Activated CD8-positive, alpha-beta memory T cell treated with anti-CD3 and anti-CD28 coated beads, Interleukin-2, amount 10 ng/mL, durations not matched to agents 7 days and 5 days (primary cell): ENCODE results near the gene SERPING1. TPM values are rescaled to one million over a fixed set of nuclear protein-coding genes. Genes with fewer than 3 reads are reported as not detected.
"Not testable (repeated sequence)": the region's sequence is repeated elsewhere in the genome, so short reads cannot be mapped to it uniquely, and the experiment has no call there.

Experiments used
- ATAC-seq: fragments of 150-1000 bp; cut with Tn5 transposase; one replicate; pipeline ENCODE4 v1.10.0; 2021; ENCODE audit warnings: moderate library complexity
- CTCF ChIA-PET: fragments of 350-600 bp; sonication (Branson Sonifier 250); formaldehyde crosslinking; loops from one replicate; lab custom pipeline; 2021; ENCODE audit warnings: antibody characterized with exemption; lab: Charles Lee
- DNase-seq: peaks from one replicate; pipeline ENCODE4 v3.0.0-alpha.2; 2020
- H3K27ac Mint-ChIP-seq: one replicate; pipeline ENCODE4 v1.8.0; 2021; ENCODE audit warnings: mild to moderate bottlenecking, mixed read lengths
- H3K27me3 Mint-ChIP-seq: one replicate; pipeline ENCODE4 v1.8.0; 2021; ENCODE audit warnings: mixed read lengths
- H3K36me3 Mint-ChIP-seq: one replicate; pipeline ENCODE4 v1.8.0; 2021; ENCODE audit warnings: mild to moderate bottlenecking, mixed read lengths
- H3K4me1 Mint-ChIP-seq: one replicate; pipeline ENCODE4 v1.8.0; 2021; ENCODE audit warnings: mixed read lengths
- H3K4me3 Mint-ChIP-seq: one replicate; pipeline ENCODE4 v1.8.0; 2021; ENCODE audit warnings: mild to moderate bottlenecking, moderate library complexity, mixed read lengths
- H3K9me3 Mint-ChIP-seq: one replicate; pipeline ENCODE4 v1.8.0; 2022; ENCODE audit warnings: low read depth, mixed read lengths
- microRNA-seq: library from miRNA; unstranded; fragments of <30 nt; microRNA quantifications from one replicate; pipeline ENCODE4 v1.2.0, GENCODE V29; 2022
- total RNA-seq, 2 experiments: library from RNA; stranded (reverse); gene quantifications; one replicate each; pipeline ENCODE4 v1.2.3, GENCODE V29; 2021

The SERPING1 gene
- total RNA-seq, 2 experiments from 2014 or later: not detected

- H3K4me1 Mint-ChIP-seq: peaks cover 53% of the 10 kb centered on the region
- H3K36me3 Mint-ChIP-seq, ATAC-seq, H3K9me3 Mint-ChIP-seq: not testable (repeated sequence)
- H3K27ac Mint-ChIP-seq: peak overlapping the region; percentile 78
- CTCF ChIA-PET: interaction anchor here (1.6 to 2.6 kb wide), 3 partner anchors 8 to 159 kb away, joined by 5 to 19 read pairs (median 7); partner anchors contain the start of gene UBE2L6
- peak; percentile 66 for DNase-seq
- H3K27me3 Mint-ChIP-seq: peaks cover 22% of the 10 kb centered on the region
- peak overlapping the region; percentile 45 for H3K4me3 Mint-ChIP-seq
Observed at GRCh38 chr11:57652230-57652629, 54.7 kb downstream of the SERPING1 start.

GRCh38 chr11:57652662-57653061, 55.2 kb downstream of the SERPING1 start:
- Mint-ChIP-seq H3K9me3 (no peaks in the 10 kb centered on the region), H3K36me3 (peaks cover under 1% of the 10 kb centered on the region), H3K4me1 (peaks cover 56% of the 10 kb centered on the region), H3K27ac (peak overlapping the region; percentile 78), H3K4me3 (peak overlapping the region; percentile 45), H3K27me3 (peaks cover 18% of the 10 kb centered on the region)
- DNase-seq (no peak), ATAC-seq (no peak)
- CTCF ChIA-PET: interaction anchor here (1.6 to 2.6 kb wide), 3 partner anchors 8 to 159 kb away, joined by 5 to 19 read pairs (median 7); partner anchors contain the start of gene UBE2L6

DNA sequence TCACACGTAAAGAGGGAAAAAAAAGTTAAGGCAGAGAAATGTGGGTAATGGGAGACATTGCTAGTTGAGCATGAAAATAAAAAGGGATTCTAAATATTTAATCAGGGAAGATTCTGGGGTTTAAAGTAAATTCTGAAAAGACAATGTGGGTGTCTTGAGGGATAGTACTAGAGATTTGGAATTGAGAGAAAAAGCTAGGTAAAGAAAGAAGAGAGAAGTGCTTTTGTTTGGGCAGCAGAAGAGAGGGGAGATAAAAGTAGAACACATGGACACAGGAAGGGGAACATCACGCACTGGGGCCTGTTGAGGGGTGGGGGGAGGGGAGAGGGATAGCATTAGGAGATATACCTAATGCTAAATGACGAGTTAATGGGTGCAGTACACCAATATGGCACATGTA, 55.7 kb downstream of the SERPING1 start:
- H3K4me1 Mint-ChIP-seq: peaks cover 55% of the 10 kb centered on the region
- peak overlapping the region; percentile 45 for H3K4me3 Mint-ChIP-seq
- H3K27ac Mint-ChIP-seq: peak overlapping the region; percentile 78
- peaks cover 1% of the 10 kb centered on the region for H3K36me3 Mint-ChIP-seq
- CTCF ChIA-PET: interaction anchor here (1.3 to 2.6 kb wide), 4 partner anchors 9 to 159 kb away, joined by 5 to 19 read pairs (median 6); partner anchors contain the start of gene UBE2L6
- no peak for ATAC-seq
- DNase-seq: no peak
- H3K9me3 Mint-ChIP-seq: no peaks in the 10 kb centered on the region
- peaks cover 13% of the 10 kb centered on the region for H3K27me3 Mint-ChIP-seq

DNA sequence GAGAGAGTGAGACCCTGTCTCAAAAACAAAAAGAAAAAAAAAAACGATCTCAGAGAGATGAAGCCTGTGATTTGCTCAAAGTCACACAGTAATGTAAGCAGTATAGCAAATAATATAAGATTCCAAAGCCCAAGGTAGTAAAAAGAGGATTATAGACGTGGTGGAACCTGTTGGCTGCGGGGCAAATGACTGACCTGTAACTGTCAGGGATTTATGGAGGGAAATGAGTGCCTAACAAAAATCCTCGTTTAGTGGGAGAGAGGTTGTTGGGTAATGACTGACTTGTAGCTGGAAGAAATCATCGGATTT, 59.4 kb downstream of the SERPING1 start:
- CTCF ChIA-PET: interaction anchor here (0.8 to 3.4 kb wide), 7 partner anchors 10 to 144 kb away, joined by 3 to 17 read pairs (median 5); partner anchors contain the start of gene UBE2L6
- peak overlapping the region; percentile 82 for H3K27ac Mint-ChIP-seq
- DNase-seq: no peak
- H3K9me3 Mint-ChIP-seq: no peaks in the 10 kb centered on the region
- H3K4me1 Mint-ChIP-seq: peaks cover 47% of the 10 kb centered on the region
- peaks cover 20% of the 10 kb centered on the region for H3K36me3 Mint-ChIP-seq
- peak overlapping the region; percentile 94 for H3K4me3 Mint-ChIP-seq
- ATAC-seq: no peak
- H3K27me3 Mint-ChIP-seq: no peaks in the 10 kb centered on the region

- Mint-ChIP-seq H3K4me1 (peaks cover 44% of the 10 kb centered on the region), H3K4me3 (peak within 1 kb of the TSS; percentile 94), H3K36me3 (peaks cover 20% of the 10 kb centered on the region), H3K9me3 (no peaks in the 10 kb centered on the region), H3K27me3 (no peaks in the 10 kb centered on the region), H3K27ac (peak within 1 kb of the TSS; percentile 93)
- CTCF ChIA-PET: interaction anchor here (0.7 to 3.4 kb wide), 8 partner anchors 10 to 198 kb away, joined by 3 to 17 read pairs (median 4); no protein-coding TSS in a partner anchor
- DNase-seq: peak; percentile 99
- peak; percentile 98 for ATAC-seq
Observed at GRCh38 chr11:57657194-57658022, 59.9 kb downstream of the SERPING1 start, which contains the start of gene CLP1. Gene CLP1 (plus strand): TSS chr11:57657762. CDS start chr11:57659477, 1,715 bp downstream.

DNA sequence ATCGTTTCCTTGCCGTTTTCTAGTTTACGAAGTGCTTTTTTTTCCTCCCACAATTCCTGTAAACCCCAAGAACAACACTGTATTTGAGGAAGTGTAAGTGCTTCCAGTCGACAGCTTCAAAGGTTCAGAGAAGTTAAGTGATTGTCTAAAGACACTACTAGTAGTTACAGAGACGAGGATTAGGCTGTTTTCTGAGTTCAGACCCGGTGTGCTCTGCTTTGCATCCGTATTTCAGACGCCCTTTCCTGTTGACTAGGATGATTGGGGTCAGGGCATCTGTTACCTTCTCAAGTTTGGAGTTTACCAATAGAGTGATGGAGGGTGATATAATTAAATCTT, 60.5 kb downstream of the SERPING1 start:
- H3K27me3 Mint-ChIP-seq: no peaks in the 10 kb centered on the region
- H3K4me1 Mint-ChIP-seq: peaks cover 39% of the 10 kb centered on the region
- peak overlapping the region; percentile 93 for H3K27ac Mint-ChIP-seq
- DNase-seq (no peak), ATAC-seq (no peak)
- peaks cover 20% of the 10 kb centered on the region for H3K36me3 Mint-ChIP-seq
- H3K9me3 Mint-ChIP-seq: no peaks in the 10 kb centered on the region
- peak overlapping the region; percentile 94 for H3K4me3 Mint-ChIP-seq
- CTCF ChIA-PET: interaction anchor here (0.7 to 3.4 kb wide), 4 partner anchors 11 to 199 kb away, joined by 3 to 17 read pairs (median 4); no protein-coding TSS in a partner anchor

DNA sequence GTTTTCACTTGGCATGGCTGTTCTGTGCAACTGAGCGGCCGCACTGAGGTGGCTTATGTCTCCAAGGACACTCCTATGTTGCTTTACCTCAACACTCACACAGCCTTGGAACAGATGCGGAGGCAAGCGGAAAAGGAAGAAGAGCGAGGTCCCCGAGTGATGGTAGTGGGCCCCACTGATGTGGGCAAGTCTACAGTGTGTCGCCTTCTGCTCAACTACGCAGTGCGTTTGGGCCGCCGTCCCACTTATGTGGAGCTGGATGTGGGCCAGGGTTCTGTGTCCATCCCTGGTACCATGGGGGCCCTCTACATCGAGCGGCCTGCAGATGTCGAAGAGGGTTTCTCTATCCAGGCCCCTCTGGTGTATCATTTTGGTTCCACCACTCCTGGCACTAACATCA, 62.2 kb downstream of the SERPING1 start:
- no peak overlapping the region for H3K4me3 Mint-ChIP-seq
- no peak overlapping the region for H3K27ac Mint-ChIP-seq
- H3K36me3 Mint-ChIP-seq: peaks cover 20% of the 10 kb centered on the region
- H3K4me1 Mint-ChIP-seq: peaks cover 33% of the 10 kb centered on the region
- no peaks in the 10 kb centered on the region for H3K27me3 Mint-ChIP-seq
- ATAC-seq (no peak), DNase-seq (no peak)
- no peaks in the 10 kb centered on the region for H3K9me3 Mint-ChIP-seq
- CTCF ChIA-PET: no interaction called here

GRCh38 chr11:57662893-57663292, 65.4 kb downstream of the SERPING1 start:
- CTCF ChIA-PET: interaction anchor here (1.4 kb wide), 1 partner anchor 138 kb away, joined by 5 read pairs; no protein-coding TSS in a partner anchor
- H3K36me3 Mint-ChIP-seq: peaks cover 19% of the 10 kb centered on the region
- H3K4me3 Mint-ChIP-seq: no peak overlapping the region
- ATAC-seq (no peak), DNase-seq (no peak)
- H3K4me1 Mint-ChIP-seq: peaks cover 29% of the 10 kb centered on the region
- no peaks in the 10 kb centered on the region for H3K27me3 Mint-ChIP-seq
- H3K9me3 Mint-ChIP-seq: no peaks in the 10 kb centered on the region
- no peak overlapping the region for H3K27ac Mint-ChIP-seq

DNA sequence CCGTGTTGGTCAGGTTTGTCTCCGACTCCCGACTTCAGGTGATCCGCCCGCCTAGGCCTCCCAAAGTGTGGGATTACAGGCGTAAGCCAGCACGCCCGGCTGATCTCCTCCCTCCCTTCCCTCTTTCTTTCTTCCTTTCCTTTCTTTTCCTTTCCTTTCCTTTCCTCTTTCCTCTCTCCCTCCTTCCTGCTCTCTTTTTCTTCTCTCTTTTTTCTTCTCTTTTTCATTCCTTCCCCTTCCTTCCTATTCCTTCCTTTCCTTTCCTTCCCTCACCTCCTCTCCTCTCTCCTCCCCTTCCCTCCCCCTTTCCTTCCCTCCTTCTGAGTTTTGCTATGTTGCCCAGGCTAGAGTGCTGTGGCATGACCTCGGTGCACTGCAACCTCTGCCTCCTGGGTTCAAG, 66.5 kb downstream of the SERPING1 start:
- DNase-seq (no peak), ATAC-seq (no peak)
- Mint-ChIP-seq H3K4me1 (peaks cover 26% of the 10 kb centered on the region), H3K4me3 (no peak overlapping the region), H3K27ac (no peak overlapping the region), H3K36me3 (peaks cover 21% of the 10 kb centered on the region), H3K27me3 (no peaks in the 10 kb centered on the region), H3K9me3 (no peaks in the 10 kb centered on the region)
- CTCF ChIA-PET: interaction anchor here (1.5 kb wide), 1 partner anchor 171 kb away, joined by 4 read pairs; no protein-coding TSS in a partner anchor

Small RNA genes lying within 50 kb of the gene (microRNA-seq; reads per million reads assigned to microRNA genes)
- 461 reads per million, percentile 80 among the genes with 10 or more reads in this experiment for gene MIR130A

Other genes starting within 250 kb of the SERPING1 start
- gene PRG3, start 216.5 kb upstream of the SERPING1 start, total RNA-seq: not detected
- gene PRG2, start 207.0 kb upstream of the SERPING1 start, total RNA-seq: under 1 TPM; 0.59 to 0.79 TPM
- gene SLC43A3, start 170.6 kb upstream of the SERPING1 start, total RNA-seq: 100 to 1,000 TPM; 106 to 117 TPM
- gene RTN4RL2, start 137.2 kb upstream of the SERPING1 start, total RNA-seq: not detected
- gene SLC43A1, start 82.0 kb upstream of the SERPING1 start, total RNA-seq: 10 to 100 TPM; 24.6 to 25.8 TPM
- gene TIMM10, start 66.9 kb upstream of the SERPING1 start, total RNA-seq: 10 to 100 TPM; 74.5 to 92.9 TPM
- not detected for gene SMTNL1, start 60.1 kb upstream of the SERPING1 start, total RNA-seq
- gene UBE2L6, start 30.0 kb upstream of the SERPING1 start, total RNA-seq: 100 to 1,000 TPM; 245 to 317 TPM
- 1 to 10 TPM in 1 of 2 experiments, under 1 TPM in 1; 0.42 to 1.0 TPM for gene YPEL4, start 52.2 kb downstream of the SERPING1 start, total RNA-seq
- 10 to 100 TPM; 15.7 to 22.6 TPM for gene CLP1, start 60.1 kb downstream of the SERPING1 start, total RNA-seq
- gene ZDHHC5, start 70.4 kb downstream of the SERPING1 start, total RNA-seq: 10 to 100 TPM; 74.5 to 75.9 TPM
- 10 to 100 TPM; 11.7 to 14.9 TPM for gene MED19, start 114.5 kb downstream of the SERPING1 start, total RNA-seq
- 10 to 100 TPM; 58.2 to 77.4 TPM for gene TMX2, start 114.9 kb downstream of the SERPING1 start, total RNA-seq
- gene SELENOH, start 143.8 kb downstream of the SERPING1 start, total RNA-seq: 100 to 1,000 TPM; 114 to 145 TPM
- not detected for gene BTBD18, start 154.1 kb downstream of the SERPING1 start, total RNA-seq
- gene CTNND1, start 164.1 kb downstream of the SERPING1 start, total RNA-seq: 1 to 10 TPM; 5.0 to 7.7 TPM